Ovary (tissue), 9 donors: Measurements from ENCODE around the gene SLC25A42. TPM values are rescaled to one million over a fixed set of nuclear protein-coding genes. Genes with fewer than 3 reads are reported as not detected.
"Not testable (repeated sequence)": the region's sequence is repeated elsewhere in the genome, so short reads cannot be mapped to it uniquely, and the experiment has no call there.

Source experiments
- DNase-seq, 5 donors: peaks; one replicate each; pipeline ENCODE4 v3.0.0-alpha.2; 2019 to 2020
- H3K27ac ChIP-seq, 2 donors: fragments of 200-600 bp; one replicate each; pipeline versions ENCODE4 v1.5.1 to v1.8.0; 2019 to 2022
- H3K27me3 ChIP-seq: fragments of 200-600 bp; one replicate; pipeline ENCODE4 v1.8.0; 2022
- H3K36me3 ChIP-seq: fragments of 200-600 bp; sonication (generic); one replicate; pipeline ENCODE4 v1.5.1; 2019
- H3K4me1 ChIP-seq: one replicate; pipeline ENCODE4 v1.8.1; 2013; ENCODE audit warnings: mild to moderate bottlenecking, moderate library complexity; ENCODE audit not compliant: insufficient read depth
- H3K4me3 ChIP-seq: fragments of 200-600 bp; sonication (generic); one replicate; pipeline ENCODE4 v1.5.1; 2017
- H3K9me3 ChIP-seq, 2 donors: fragments of 200-600 bp in 1 of 2; sonication (generic) in 1 of 2; one replicate each; pipeline versions ENCODE4 v1.5.1 to v1.8.1; 2013 to 2019; ENCODE audit warnings: mild to moderate bottlenecking in 1 of 2, moderate library complexity in 1 of 2
- EP300 ChIP-seq: sonication (generic); formaldehyde crosslinking; IDR thresholded peaks from one replicate; pipeline ENCODE4 v1.6.1; 2017; ENCODE audit warnings: antibody characterized with exemption
- POLR2A ChIP-seq: fragments of 450-650 bp; IDR thresholded peaks from one replicate; pipeline ENCODE4 v1.6.1; 2017; ENCODE audit warnings: antibody characterized with exemption, mild to moderate bottlenecking, moderate library complexity
- WGBS, 3 donors: extraction: QIAGEN DNeasy Blood & Tissue Kit in 1 of 3; methylation state at CpG; one replicate each; pipeline versions ENCODE4 v1.1.5 to v1.1.7; 2013 to 2017; 5-methylcytosine and 5-hydroxymethylcytosine counted together
- intact Hi-C, 4 donors: fragments of 100-400 bp; cut with DNase I; formaldehyde crosslinking; loops; one replicate each; pipeline versions ENCODE4 v1.11.0 to v1.15.1; 2022 to 2023
- polyA plus RNA-seq, 2 donors: library from polyadenylated mRNA; stranded (reverse); fragments of 200-250 nt in 1 of 2; fragments of 350-450 nt in 1 of 2; fragmentation: Illumina TruSeq in 1 of 2; extraction: RNeasy Lipid Tissue Mini Kit (QIAGEN cat#74804) in 1 of 2; gene quantifications; one replicate each; pipeline ENCODE4 v1.2.3, GENCODE V29; 2013 to 2014
- total RNA-seq, 7 donors: library from RNA; depleted of rRNA in 2 of 7; stranded (reverse); fragments of >200 nt in 2 of 7; fragmentation: NEBNext Ultra II Directional in 3 of 7; extraction: Animal tissue kit (Norgen Biotek cat#: 25700) in 3 of 7; gene quantifications; one replicate each; pipeline versions ENCODE4 v1.1.0 to v1.2.4, GENCODE V29; 2016 to 2023
- TF ChIP-seq, protein P1 (sequence below), 3 donors: fragments of 450-650 bp in 2 of 3; fragments of 200-600 bp in 1 of 3; IDR thresholded peaks; one replicate each; pipeline versions ENCODE4 v1.5.1 to v1.8.0; 2016 to 2022; ENCODE audit warnings: antibody characterized with exemption in 3 of 3, mild to moderate bottlenecking in 1 of 3
- donor health status: DM: no; HTN: no; CAD: no; lungs with moderate emphysema.
- donor health status: DM: no; HTN: no; CAD: no.
- donor health status: Bipolar disorder and iron deficiency.
- donor health status: DM: yes; HTN: yes; CAD: no.
- donor health status: DM: no; HTN: no; CAD: no.
- donor health status: DM: yes; HTN: yes; CAD: no.

Gene SLC25A42
- total and polyA plus RNA-seq, 9 donors, result 6.5 to 34.3 (median 21.1) TPM

DNA sequence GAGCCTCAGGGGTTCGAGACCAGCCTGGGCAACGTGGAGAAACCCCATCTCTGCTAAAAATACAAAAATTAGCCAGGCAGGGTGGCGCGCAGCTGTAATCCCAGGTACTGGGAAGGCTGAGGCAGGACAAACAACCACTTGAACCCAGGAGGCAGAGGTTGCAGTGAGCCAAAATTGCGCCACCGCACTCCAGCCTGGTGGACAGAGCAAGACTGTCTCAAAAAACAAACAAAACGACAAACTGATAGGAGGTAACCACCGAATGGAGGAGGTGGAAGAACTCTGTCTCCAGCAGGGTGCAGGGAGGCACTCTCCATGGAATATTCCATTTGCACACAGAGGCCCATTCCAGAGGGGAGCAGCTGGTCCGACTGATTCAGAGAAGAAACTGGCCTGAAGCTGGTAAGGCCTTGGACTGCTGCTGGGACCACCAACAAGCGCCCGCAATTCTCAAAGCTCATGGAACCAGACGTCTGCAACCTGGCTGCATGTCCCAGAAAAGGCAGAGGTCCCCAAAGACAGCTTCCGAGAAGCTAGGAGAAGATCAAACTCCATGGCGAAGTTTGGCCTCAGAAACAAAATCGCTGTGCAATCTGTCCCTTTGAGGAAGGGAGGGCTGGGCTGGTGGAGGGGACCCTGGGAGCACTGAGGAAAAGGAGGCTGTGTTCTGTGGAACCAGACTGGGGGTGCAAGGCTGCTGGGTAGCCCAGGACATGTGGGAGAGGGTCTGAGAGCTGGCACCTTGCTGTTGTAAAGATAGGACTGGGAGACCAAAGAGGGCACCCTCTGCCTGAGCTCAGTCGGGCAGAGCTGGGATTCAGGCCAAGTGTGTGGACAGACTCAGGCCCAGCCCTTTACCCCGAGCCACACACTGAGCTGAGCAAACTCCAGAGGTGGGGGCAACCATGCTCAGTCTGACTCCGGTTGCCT lies 35.2 kb downstream of the SLC25A42 start:
- no peak overlapping the region for H3K27ac ChIP-seq
- TF ChIP-seq, protein P1, sequence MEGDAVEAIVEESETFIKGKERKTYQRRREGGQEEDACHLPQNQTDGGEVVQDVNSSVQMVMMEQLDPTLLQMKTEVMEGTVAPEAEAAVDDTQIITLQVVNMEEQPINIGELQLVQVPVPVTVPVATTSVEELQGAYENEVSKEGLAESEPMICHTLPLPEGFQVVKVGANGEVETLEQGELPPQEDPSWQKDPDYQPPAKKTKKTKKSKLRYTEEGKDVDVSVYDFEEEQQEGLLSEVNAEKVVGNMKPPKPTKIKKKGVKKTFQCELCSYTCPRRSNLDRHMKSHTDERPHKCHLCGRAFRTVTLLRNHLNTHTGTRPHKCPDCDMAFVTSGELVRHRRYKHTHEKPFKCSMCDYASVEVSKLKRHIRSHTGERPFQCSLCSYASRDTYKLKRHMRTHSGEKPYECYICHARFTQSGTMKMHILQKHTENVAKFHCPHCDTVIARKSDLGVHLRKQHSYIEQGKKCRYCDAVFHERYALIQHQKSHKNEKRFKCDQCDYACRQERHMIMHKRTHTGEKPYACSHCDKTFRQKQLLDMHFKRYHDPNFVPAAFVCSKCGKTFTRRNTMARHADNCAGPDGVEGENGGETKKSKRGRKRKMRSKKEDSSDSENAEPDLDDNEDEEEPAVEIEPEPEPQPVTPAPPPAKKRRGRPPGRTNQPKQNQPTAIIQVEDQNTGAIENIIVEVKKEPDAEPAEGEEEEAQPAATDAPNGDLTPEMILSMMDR (IDR thresholded peaks at IDR 0.05), result no peak
- TF ChIP-seq POLR2A (no peak), EP300 (no peak)
- peaks cover 4% of the 10 kb centered on the region for H3K4me1 ChIP-seq
- no peak for DNase-seq
- H3K4me3 ChIP-seq, result no peak overlapping the region
- no peaks in the 10 kb centered on the region for H3K27me3 ChIP-seq
- no peaks in the 10 kb centered on the region for H3K9me3 ChIP-seq
- H3K36me3 ChIP-seq, result no peaks in the 10 kb centered on the region
- intact Hi-C loops, result no loop called here
- WGBS, 3 donors, result 74 to 81% (median 78%) methylated on average over 18 of the region's 18 CpGs

DNA sequence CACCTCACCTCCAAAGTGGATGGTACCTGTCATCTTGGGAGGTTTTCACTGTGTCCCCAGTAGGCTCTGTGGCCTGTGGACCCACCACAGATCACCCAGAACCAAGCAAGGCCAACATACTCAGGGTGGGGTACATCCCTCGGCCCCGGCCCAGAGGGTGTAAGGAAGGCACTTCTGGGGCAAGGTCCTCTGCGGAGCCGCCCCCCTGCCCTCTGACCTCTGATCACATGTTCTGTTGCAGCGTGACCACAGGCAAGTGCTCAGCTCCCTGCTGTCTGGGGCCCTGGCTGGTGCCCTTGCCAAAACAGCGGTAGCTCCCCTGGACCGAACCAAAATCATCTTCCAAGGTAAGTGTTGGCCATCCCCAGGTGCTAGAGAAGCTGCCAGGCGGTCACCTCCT lies 37.7 kb downstream of the SLC25A42 start:
- intact Hi-C loops, result no loop called here
- WGBS, 3 donors, result 83 to 92% (median 83%) methylated on average over 8 of the region's 8 CpGs

DNA sequence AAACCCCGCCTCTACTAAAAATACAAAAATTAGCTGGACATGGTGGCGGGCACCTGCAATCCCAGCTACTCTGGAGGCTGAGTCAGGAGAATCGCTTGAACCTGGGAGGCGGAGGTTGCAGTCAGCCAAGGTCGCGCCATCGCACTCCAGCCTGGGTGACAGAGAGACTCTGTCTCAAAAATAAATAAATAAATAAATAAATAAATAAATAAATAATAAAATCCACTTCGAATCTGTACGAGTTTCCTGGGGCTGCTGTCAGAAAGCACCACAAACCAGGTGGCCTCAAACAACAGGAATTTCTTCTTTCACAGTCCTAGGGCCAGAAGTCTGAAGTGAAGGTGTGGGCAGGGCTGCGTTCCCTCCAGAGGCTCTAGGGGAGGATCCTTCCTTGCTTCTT lies 38.8 kb downstream of the SLC25A42 start:
- H3K36me3 ChIP-seq, intact Hi-C loops, H3K4me1 ChIP-seq, H3K27ac ChIP-seq, DNase-seq, H3K9me3 ChIP-seq, H3K4me3 ChIP-seq, H3K27me3 ChIP-seq: not testable (repeated sequence)
- 95 to 97% (median 96%) methylated on average over 10 of the region's 10 CpGs for WGBS, 3 donors

More for the DNA sequence above, 37.7 kb downstream of the SLC25A42 start:
- Histone ChIP-seq H3K4me1 (peaks cover 7% of the 10 kb centered on the region), H3K27ac (no peak overlapping the region), H3K27me3 (no peaks in the 10 kb centered on the region), H3K9me3 (no peaks in the 10 kb centered on the region), H3K4me3 (no peak overlapping the region), H3K36me3 (no peaks in the 10 kb centered on the region)
- DNase-seq, result no peak
- TF ChIP-seq, protein P1 (IDR thresholded peaks at IDR 0.05), result no peak
- no peak for TF ChIP-seq POLR2A
- no peak for TF ChIP-seq EP300

DNA sequence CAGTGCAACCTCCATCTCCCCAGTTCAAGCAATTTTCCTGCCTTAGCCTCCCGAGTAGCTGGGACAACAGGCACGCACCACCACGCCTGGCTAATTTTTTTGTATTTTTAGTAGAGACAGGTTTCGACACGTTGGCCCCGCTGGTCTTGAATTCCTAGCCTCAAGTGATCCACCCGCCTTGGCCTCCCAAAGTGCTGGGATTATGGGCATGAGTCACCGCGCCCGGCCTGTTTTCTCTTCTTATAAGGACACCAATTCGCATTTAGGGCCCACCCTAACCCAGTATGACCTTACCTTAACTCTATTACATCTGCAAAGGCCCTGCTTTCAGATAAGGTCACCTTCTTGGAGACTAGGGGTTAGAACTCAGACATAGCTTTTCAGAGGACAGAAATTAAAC lies 39.4 kb downstream of the SLC25A42 start:
- Histone ChIP-seq H3K9me3 (no peaks in the 10 kb centered on the region), H3K27ac (no peak overlapping the region), H3K4me1 (peaks cover 7% of the 10 kb centered on the region), H3K27me3 (no peaks in the 10 kb centered on the region), H3K36me3 (no peaks in the 10 kb centered on the region), H3K4me3 (no peak overlapping the region)
- intact Hi-C loops, result no loop called here
- DNase-seq, result no peak
- WGBS, 3 donors, result 96 to 98% (median 97%) methylated on average over 11 of the region's 11 CpGs
- TF ChIP-seq POLR2A, result no peak
- TF ChIP-seq, protein P1 (IDR thresholded peaks at IDR 0.05), result no peak
- no peak for TF ChIP-seq EP300
